T-helper 22 cell (primary cell): ENCODE data around the gene ZIC4.

Experiments
- DNase-seq: peaks from one replicate; pipeline ENCODE4 v3.0.0-alpha.2; 2020; ENCODE audit warnings: low read depth

Gene ZIC4

DNA sequence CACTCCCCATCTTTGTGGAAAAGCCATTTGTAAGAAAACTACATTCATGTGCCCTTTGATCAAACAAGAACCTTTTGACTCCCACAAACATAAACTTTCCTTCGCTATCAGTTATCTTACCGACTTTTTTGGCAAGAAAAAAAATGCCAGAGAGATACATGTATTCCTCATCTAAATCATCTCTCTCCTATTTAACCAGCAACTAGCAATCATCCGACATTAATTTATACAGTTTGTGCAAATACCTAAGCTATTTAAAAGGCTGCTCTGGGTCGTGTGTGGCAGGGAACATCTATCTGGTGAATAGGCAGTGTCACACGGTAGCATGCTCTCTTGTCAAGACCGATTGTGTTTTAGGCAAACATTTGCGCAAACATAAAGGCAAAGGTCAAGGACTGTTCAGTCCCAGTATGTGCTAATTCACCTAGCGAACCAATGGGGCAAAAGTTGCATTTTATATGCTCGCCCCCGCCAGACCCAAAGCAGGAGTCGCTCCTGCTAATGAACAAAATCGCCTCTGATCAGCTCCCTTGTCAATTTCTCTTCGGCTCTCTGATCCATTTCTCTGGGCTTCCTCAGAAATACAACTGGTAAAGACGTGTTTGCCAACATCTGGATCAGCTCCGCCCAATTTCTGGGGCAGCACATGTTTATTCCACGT, 37.7 kb downstream of the ZIC4 start:
- DNase-seq: no peak

GRCh38 chr3:147368151-147368550, 38.2 kb downstream of the ZIC4 start:
- no peak for DNase-seq

DNA sequence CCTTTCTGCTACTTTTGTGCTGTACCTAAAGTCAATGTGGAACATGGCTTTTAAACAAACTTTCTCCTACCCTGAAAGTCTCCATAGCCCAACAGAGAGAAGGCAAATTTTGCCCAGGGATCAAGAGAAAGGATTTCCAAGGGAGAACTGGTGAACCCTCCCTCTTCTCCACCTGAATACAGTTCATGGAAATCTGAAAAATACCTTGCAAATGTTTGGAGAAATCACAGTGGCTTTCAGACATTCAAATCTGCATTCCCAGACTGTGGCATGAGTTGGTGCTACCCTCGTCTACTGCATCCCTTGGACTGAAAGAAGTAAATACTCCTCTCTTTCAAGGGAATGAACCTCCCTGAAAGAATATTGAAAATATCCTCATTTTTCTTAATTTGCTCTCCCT, 38.7 kb downstream of the ZIC4 start:
- no peak for DNase-seq

DNA sequence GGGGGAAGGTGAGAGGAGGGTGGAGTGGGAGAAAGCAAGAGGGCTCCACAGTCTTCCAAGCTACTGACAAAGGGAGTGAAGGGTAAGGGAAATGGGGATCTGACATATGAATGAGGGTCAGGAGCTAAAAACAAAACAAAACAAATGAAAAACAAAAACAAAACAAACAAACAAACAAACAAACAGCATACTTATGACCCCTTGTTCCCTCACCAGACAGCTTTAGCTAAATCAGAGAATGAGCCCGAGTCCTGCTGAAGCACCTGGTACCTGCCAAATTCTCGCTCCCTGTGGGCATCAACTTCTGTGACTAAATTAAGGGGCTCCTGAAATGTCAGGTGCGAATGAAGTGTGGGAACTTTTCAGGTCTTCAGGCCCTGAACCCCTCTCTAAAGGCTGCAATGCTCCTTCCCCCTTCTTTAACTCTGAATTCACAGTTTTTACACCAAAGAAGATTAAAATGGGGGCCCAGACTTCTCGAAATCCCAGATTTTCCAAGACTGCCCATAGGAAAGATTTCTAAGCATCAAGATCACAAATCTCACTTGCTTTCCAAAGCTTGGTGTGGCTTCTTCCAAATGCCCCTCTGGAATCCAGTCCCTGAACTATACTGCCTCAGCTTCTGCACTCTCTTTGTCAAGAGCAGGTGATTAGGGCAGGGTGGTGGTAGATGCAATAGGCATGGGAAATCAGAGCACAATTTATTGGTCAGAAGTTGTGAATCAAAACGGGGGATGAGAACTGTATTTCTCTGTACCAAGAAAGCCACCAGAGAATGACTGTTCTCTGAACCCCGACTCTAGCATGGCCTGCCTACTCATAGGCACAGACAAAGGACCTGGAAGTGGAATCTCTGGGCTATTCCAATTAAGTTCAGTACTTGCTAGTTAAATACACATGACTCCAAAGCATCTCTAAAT, 40.9 kb downstream of the ZIC4 start:
- DNase-seq: no peak

DNA sequence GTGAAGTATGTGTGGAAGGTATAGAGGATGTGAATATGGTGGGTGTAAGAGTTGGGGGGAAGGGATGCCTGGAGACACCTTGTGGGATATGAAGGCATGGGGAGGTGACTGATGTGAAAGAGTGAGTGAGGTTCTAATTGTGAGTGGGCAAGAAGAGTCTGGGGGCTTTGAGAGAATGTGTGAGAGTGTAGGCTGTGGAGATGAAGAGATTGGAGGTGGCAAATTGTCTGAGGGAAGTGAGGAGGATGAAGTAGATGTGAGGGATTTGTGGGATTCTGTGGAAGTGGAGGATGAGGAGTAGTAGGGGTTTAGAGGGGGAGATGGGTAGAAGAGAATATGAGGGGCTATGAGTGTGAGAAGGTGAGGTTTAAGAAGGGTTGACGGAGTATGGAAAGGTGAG, 41.6 kb downstream of the ZIC4 start:
- no peak for DNase-seq

- DNase-seq: no peak
Observed at GRCh38 chr3:147361454-147362420, 44.6 kb downstream of the ZIC4 start.

- DNase-seq: no peak
Observed at GRCh38 chr3:147360646-147361453, 45.5 kb downstream of the ZIC4 start.

GRCh38 chr3:147360051-147360439, 46.3 kb downstream of the ZIC4 start:
- no peak for DNase-seq

DNA sequence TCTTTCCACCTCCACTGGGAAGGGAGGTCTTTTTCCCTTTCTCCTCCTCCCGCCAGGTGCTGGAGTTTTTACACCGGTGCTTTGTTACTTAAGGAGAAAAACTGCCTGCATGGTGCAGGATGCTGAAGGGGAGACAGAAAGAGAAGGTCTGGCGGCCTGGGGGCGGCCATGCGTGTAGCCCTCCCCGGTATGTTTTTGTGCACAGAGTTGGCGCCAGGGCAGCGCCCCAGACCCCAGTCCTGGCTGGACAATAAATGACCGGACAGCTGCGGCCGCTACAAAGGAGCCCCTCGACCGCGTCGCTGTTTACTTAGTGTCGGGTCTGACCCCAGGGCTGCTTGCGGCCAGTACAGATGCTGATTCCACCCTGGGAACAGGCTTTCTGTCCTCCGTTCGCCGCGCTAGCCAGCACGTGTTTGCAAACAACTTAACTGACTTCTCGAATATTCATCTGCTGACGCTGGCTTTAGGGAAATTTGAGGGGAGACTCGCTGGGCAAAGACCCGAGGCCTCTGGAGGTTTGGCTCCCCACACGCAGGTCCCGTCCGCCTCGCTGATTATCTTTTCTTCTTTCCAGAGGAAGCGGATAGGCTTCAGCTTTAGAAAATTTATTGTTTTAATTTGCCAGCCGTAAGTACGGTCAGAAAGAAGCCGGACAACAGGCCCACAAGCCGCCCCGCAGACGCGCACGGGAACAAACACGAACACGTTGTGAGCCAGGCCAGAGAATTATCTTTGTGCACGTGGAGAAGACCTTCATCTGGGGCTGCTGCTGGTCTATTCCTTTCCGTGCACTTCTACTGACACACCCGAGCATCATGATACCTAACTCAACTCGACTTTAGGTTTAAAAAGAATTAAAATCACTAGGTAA, 46.9 kb downstream of the ZIC4 start:
- DNase-seq: no peak

DNA sequence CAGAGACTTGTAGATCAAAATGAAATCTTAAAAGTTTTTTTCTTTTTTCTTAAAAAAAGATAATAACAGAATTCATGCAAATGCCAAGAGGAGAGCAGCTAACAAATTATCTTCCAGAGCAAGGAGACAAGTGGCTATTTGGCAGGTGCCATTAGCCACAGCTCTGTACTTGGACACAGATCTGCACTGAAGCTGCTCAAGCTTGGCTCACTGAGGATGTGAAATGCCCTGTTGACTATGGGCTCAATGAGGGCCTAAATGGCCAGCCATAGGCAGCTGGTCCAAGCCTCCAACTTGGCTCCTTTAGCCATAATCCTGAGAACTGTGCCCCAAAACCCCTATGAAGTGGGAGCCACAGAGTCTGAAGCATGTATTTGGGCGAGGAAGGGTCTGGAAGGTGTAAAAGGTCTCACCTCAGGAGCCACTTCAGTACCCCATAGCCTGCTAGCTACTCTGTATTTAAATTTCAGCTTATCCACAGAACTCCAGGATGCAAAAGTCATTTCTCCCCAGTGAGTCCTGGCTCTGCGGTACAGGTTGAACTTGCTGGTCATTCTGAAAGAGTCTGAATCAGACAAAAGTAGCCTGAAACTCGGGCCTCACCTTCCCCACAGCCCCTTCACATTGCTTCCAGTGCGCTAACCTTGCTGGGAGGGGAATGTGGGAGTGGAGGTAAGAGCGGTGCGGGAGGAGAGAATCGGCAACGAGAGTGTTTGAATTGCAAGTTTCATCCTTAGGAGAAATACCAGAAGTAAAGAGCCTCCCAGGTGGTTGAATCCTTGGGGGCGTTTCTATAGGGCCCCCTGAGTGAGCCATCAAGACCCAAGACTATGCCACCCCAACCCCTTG, 48.0 kb downstream of the ZIC4 start:
- no peak for DNase-seq

- DNase-seq: no peak
Observed at GRCh38 chr3:147356909-147357900, 49.1 kb downstream of the ZIC4 start.

DNA sequence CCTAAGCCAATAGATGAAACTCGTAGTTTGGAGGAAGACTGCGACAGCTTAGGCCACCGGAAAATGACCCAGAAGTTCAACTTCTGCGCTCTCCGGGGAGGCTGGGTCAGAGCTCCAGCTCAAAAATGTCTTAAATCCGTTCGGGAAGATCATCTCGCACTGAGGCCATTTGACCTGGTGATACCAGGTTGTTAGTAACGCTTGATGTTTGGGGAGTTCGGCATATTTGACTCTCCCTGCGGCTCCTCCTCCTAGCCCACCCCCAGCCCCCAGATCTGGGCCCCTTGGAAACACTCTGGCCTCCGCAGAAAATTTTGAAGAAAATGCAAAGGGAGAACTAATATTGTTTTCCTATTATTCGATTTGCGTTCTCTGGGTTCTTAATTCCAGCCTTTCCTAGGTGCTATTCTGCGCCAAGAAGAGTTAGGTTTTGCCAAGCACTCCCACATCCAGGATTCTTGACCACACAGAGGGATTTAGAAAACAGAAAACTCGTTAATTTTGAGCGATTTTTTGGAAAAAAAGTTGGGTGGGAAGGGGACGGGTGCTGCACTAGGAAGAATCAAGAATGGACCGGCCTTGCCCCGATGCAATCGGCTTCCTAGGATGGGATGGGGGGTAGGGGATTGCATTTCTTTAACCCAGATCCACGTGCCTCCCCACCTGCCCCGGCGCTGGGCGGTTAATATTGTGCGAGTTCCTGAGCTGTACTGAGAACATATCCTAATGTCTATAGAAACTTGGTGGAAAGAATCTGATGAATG, 50.0 kb downstream of the ZIC4 start:
- DNase-seq: no peak

DNA sequence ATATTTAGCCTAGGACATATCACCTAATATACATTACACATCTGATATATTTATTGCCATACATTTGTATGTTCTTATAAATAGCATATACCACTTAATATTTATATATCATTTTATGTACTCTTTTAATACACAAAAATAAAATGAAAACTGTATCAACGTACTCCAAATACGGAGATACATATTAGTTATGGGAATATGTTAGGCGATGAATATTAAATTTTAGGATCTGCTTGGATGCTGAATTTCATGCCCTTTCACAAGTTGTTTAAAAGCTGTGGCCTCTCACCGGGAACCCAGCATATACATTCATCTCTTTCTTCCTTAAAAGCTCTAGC, 50.6 kb downstream of the ZIC4 start:
- no peak for DNase-seq

DNA sequence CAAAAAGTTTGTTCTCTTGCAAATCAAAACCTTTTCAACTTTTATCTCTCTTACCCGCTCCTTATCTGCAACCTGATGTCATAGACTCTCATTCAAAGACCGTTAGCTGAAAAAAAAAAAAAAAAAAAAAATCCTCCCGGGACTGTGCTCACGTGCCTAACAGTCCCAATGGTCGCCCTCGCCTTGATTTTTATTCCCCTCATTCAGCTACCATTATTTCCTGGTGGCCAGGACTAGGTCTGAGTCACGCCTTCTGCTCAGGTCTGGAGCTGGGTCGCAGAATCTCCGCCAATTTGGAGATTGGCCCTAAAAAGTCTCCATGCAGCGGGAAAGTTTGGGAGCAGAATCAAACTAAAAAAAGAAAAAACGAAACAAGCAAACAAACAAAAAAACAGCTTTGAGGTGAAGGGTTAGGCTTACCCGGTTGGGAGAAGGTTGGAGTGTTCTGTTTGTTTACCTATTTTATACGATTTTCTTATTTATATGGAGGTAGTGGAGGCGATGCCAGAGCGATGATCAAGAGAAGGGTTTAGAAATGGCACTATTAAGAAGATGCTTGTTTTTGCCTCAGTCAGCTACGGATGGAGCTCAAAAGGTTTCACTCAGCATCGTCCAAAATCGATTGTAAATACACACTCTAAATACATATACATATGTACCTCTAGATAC, 51.1 kb downstream of the ZIC4 start:
- no peak for DNase-seq

DNA sequence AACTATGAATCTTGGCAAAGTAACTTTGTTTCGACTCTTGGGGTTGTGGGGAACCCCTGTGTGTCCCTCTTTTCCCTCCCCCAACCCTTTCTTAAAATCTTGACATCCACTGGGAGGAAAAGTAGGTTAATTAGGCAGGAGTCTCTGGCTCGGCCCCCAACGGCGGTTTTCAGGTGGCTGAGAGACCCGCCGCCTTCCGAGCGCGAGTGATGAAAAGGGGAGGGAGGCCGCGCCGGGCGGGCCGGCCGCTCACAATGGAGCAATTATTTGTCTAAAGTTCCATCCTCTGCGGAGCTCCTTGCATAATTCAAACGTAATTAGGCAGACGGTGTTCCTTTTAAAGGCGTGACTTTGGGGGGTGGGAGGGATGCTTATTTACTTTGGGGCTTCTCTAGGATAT, 51.7 kb downstream of the ZIC4 start:
- no peak for DNase-seq

DNA sequence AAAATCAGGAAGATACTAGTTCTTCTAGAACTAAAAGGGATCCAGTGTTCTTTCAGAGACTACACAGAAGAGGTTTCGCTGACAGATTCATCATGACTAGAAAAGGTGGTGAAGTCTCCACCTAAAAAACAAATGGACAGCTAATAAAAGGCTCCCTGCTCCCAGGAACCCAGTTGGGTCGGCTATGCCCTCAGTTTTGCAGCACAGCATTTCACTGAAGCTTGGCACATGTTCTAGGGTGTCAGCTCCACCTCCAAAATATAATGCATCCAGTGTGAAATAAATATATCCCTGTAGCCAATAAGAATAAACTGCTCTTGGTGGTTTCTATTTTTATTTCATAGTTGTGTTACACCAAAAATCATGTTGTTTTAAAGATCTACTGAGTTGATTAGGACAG, 55.0 kb downstream of the ZIC4 start:
- no peak for DNase-seq

GRCh38 chr3:147348976-147349375, 57.4 kb downstream of the ZIC4 start:
- DNase-seq: no peak
